PC-9 (cell line): ENCODE results near the gene SRA1. TPM values are rescaled to one million over a fixed set of nuclear protein-coding genes. Genes with fewer than 3 reads are reported as not detected.

Source experiments
- Bru-seq: library from RNA; stranded (reverse); fragments of 400-500 nt; gene quantifications from one replicate; lab custom pipeline; 2021; lab: Mats Ljungman, UMichigan
- BruChase-seq, 2 experiments: library from RNA; stranded (reverse); fragments of 400-500 nt; gene quantifications; one replicate each; lab custom pipeline; 2021; lab: Mats Ljungman, UMichigan
- BruUV-seq: library from RNA; stranded (reverse); fragments of 400-500 nt; replicated peaks from 2 replicates; lab custom pipeline; 2021; lab: Mats Ljungman, UMichigan
- CTCF ChIA-PET: fragments of 300-600 bp; sonication (Branson Sonifier 250); formaldehyde crosslinking; loops from one replicate; lab custom pipeline; 2022; ENCODE audit warnings: antibody characterized with exemption; lab: Charles Lee
- POLR2A ChIA-PET: fragments of 300-600 bp; sonication (Branson Sonifier 250); formaldehyde crosslinking; loops from one replicate; lab custom pipeline; 2022; ENCODE audit warnings: antibody characterized with exemption; ENCODE audit not compliant: unreplicated experiment; lab: Charles Lee
- DNase-seq, 2 experiments: peaks; one replicate each; pipeline versions ENCODE4 v3.0.0 to v3.0.0-alpha.2; 2015 to 2022; ENCODE audit warnings: mixed read lengths in 1 of 2
- H2AFZ ChIP-seq: fragments of 200-600 bp; sonication (generic); 2 replicates; pipeline ENCODE4 v1.8.1; 2017; ENCODE audit warnings: antibody characterized with exemption
- H3F3A ChIP-seq: fragments of 200-600 bp; sonication (generic); 2 replicates; pipeline ENCODE4 v1.8.1; 2017; ENCODE audit warnings: antibody characterized with exemption, mild to moderate bottlenecking, low read depth; ENCODE audit not compliant: insufficient read depth
- H3K27ac ChIP-seq: fragments of 200-600 bp; sonication (generic); 2 replicates; pipeline ENCODE4 v1.6.1; 2016; ENCODE audit warnings: mixed run types
- H3K27me3 ChIP-seq: fragments of 200-600 bp; sonication (generic); 2 replicates; pipeline ENCODE4 v1.6.1; 2016; ENCODE audit warnings: low read depth, mixed run types; ENCODE audit not compliant: insufficient read depth
- H3K36me3 ChIP-seq: fragments of 200-600 bp; sonication (generic); 2 replicates; pipeline ENCODE4 v1.6.1; 2016; ENCODE audit warnings: low read depth, mixed run types
- H3K4me1 ChIP-seq: fragments of 200-600 bp; sonication (generic); replicated peaks from 2 replicates; pipeline ENCODE4 v1.6.1; 2016; ENCODE audit warnings: mixed run types; ENCODE audit not compliant: insufficient read depth
- H3K4me2 ChIP-seq: fragments of 200-600 bp; sonication (generic); 2 replicates; pipeline ENCODE4 v1.6.1; 2017; ENCODE audit warnings: mixed run types
- H3K4me3 ChIP-seq: fragments of 200-600 bp; sonication (generic); 2 replicates; pipeline ENCODE4 v1.6.1; 2016; ENCODE audit warnings: mixed run types
- H3K79me2 ChIP-seq: fragments of 200-600 bp; sonication (generic); 2 replicates; pipeline ENCODE4 v1.6.1; 2017; ENCODE audit warnings: low read depth, mixed run types
- H3K9me2 ChIP-seq: fragments of 200-600 bp; sonication (generic); 2 replicates; pipeline ENCODE4 v1.8.1; 2017; ENCODE audit warnings: mild to moderate bottlenecking; ENCODE audit not compliant: insufficient read depth
- H3K9me3 ChIP-seq: fragments of 200-600 bp; sonication (generic); 2 replicates; pipeline ENCODE4 v1.8.1; 2016; ENCODE audit warnings: low read depth; ENCODE audit not compliant: insufficient read depth
- H4K20me1 ChIP-seq: fragments of 200-600 bp; sonication (generic); 2 replicates; pipeline ENCODE4 v1.8.1; 2017; ENCODE audit not compliant: insufficient read depth
- CTCF ChIP-seq: fragments of 200-600 bp; sonication (generic); conservative IDR thresholded peaks from 2 replicates; pipeline ENCODE4 v1.6.1; 2017; ENCODE audit warnings: mixed run types, antibody characterized with exemption, mild to moderate bottlenecking, moderate library complexity
- EZH2 ChIP-seq: fragments of 200-600 bp; sonication (generic); IDR thresholded peaks from 2 replicates; pipeline ENCODE4 v1.8.0; 2017; ENCODE audit warnings: antibody characterized with exemption, low read depth
- intact Hi-C: fragments of 100-400 bp; cut with micrococcal nuclease; formaldehyde crosslinking; loops from one replicate; pipeline ENCODE4 v1.10.0; 2022; ENCODE audit not compliant: unreplicated experiment
- long read RNA-seq: library from polyadenylated mRNA; stranded (forward); transcript quantifications from one replicate; pipeline ENCODE4 v2.0.0, GENCODE V29; 2022
- total RNA-seq: library from RNA; stranded (reverse); gene quantifications from 2 replicates; pipeline ENCODE4 v1.2.3, GENCODE V29; 2021

Gene SRA1
- total RNA-seq (30.5 and 36.1 TPM in 2 replicates), Bru-seq, nascent RNA (percentile 87 among the genes with signal in this experiment), BruChase-seq, experiment 1, labeled RNA remaining after a 2-hour chase (percentile 81 among the genes with signal in this experiment), BruChase-seq, experiment 2, labeled RNA remaining after a 6-hour chase (percentile 85 among the genes with signal in this experiment)
- long read RNA-seq, transcript SRA1-201 (5 exons, 2,107 nt) = major isoform, 170 of 196 reads
- long read RNA-seq, transcript SRA1-205 (4 exons, 1,466 nt) = minor isoform, 18 of 196 reads
- long read RNA-seq, partial matches to known transcripts = 1 of 196 reads
- long read RNA-seq, other reads (novel, unspliced or antisense) = 4 of 196 reads

DNA sequence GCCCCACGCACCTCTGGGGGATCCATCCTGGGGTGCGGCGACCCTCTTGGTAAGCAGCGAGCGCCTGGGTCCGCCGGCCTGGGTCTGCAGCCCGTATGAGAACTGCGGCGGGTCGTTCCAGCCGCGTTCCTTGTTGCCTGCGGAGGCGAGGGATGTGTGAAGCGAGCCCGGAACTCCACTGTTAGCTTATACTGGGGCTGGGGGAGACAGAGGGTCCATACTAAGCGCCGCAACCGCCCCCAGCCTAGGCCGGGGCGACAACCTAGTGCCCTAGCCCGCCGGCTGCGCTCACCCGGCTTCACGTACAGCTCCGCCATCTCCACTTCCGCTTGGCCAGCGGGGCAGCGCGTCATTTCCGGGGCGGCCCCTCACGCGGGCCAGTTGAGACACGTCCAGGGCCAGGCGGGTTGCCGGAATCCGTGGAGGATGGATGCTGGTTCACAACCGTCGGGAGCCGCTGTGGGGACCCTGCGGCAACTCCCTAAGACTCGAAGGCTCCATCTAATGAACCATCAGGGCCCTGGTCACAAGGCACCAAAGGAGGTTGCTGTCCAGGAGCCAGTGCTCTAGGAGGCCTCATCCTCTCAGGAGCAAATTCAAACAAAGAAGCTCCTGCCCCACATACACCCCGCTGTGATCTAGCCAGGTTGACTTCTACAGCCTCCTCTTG is at the start of gene SRA1:
SRA1 (minus strand) TSS at position 338 of the 670 bp plus-strand sequence; CDS start at position 317, 21 bp downstream.
- Histone ChIP-seq H3K4me3 (peak within 1 kb of the TSS; percentile 73), H3K4me1 (peaks cover 10% of the 10 kb centered on the region), H3K79me2 (peaks cover 29% of the 10 kb centered on the region), H3K4me2 (peak within 1 kb of the TSS; percentile 90), H3K36me3 (no peaks in the 10 kb centered on the region), H3K9me2 (no peaks in the 10 kb centered on the region), H2AFZ (peak within 1 kb of the TSS; percentile 66), H3K27me3 (no peaks in the 10 kb centered on the region), H3F3A (0 out of 2 replicates have a peak, but pooled peaks cover 14% of the 10 kb centered on the region), H4K20me1 (no peaks in the 10 kb centered on the region), H3K27ac (peak within 1 kb of the TSS; percentile 39; the same call in 1 of the 2 replicates), H3K9me3 (no peaks in the 10 kb centered on the region)
- intact Hi-C loops = loop anchor here (2.0 kb wide), 2 partner anchors 90 to 162 kb away; partner anchors contain the start of genes IK and NDUFA2
- TF ChIP-seq CTCF = no peak
- no peak for TF ChIP-seq EZH2
- DNase-seq = peak; percentile 78 to 89
- POLR2A ChIA-PET = interaction anchor here (0.7 kb wide), 1 partner anchor 9 kb away, joined by 3 read pairs; no protein-coding TSS in a partner anchor
- CTCF ChIA-PET = interaction anchor here (0.5 kb wide), 1 partner anchor 163 kb away, joined by 3 read pairs; no protein-coding TSS in a partner anchor
- BruUV-seq = no TSS peak

- H3K9me3 ChIP-seq = peaks cover 6% of the 10 kb centered on the region; the same call in 1 of the 2 replicates
- H3K27me3 ChIP-seq = no peaks in the 10 kb centered on the region
- H3K4me3 ChIP-seq = no peak overlapping the region
- no peaks in the 10 kb centered on the region for H4K20me1 ChIP-seq
- ChIA-PET CTCF (no interaction called here), POLR2A (no interaction called here)
- no peaks in the 10 kb centered on the region for H3K79me2 ChIP-seq
- no peaks in the 10 kb centered on the region for H3K9me2 ChIP-seq
- intact Hi-C loops = no loop called here
- H3F3A ChIP-seq = 0 out of 2 replicates have a peak, but pooled peaks cover 4% of the 10 kb centered on the region
- no peaks in the 10 kb centered on the region for H3K36me3 ChIP-seq
- no TSS peak for BruUV-seq
- TF ChIP-seq EZH2 (no peak), CTCF (no peak)
- DNase-seq = no peak
- H3K27ac ChIP-seq = 0 out of 2 replicates have a peak overlapping the region, but pooled peaks have one; percentile 38
- H2AFZ ChIP-seq = no peak overlapping the region
- peaks cover 11% of the 10 kb centered on the region for H3K4me1 ChIP-seq
- no peak overlapping the region for H3K4me2 ChIP-seq
Observed at GRCh38 chr5:140607031-140607430, 49.8 kb upstream of the SRA1 start.

GRCh38 chr5:140605879-140606278 is 48.6 kb upstream of the SRA1 start:
- ChIA-PET CTCF (no interaction called here), POLR2A (interaction anchor here (0.6 kb wide), 1 partner anchor 157 kb away, joined by 10 read pairs; no protein-coding TSS in a partner anchor)
- BruUV-seq = no TSS peak

More at GRCh38 chr5:140605879-140606278, 48.6 kb upstream of the SRA1 start:
- H3K9me3 ChIP-seq = peaks cover 6% of the 10 kb centered on the region; the same call in 1 of the 2 replicates
- no peaks in the 10 kb centered on the region for H3K27me3 ChIP-seq
- no peak overlapping the region for H3K4me2 ChIP-seq
- no peak overlapping the region for H3K4me3 ChIP-seq
- H3F3A ChIP-seq = 0 out of 2 replicates have a peak, but pooled peaks cover 4% of the 10 kb centered on the region
- no peak for DNase-seq
- H3K27ac ChIP-seq = no peak overlapping the region
- intact Hi-C loops = no loop called here
- peaks cover 11% of the 10 kb centered on the region for H3K4me1 ChIP-seq
- H4K20me1 ChIP-seq = no peaks in the 10 kb centered on the region
- no peak for TF ChIP-seq CTCF
- TF ChIP-seq EZH2 = no peak
- H2AFZ ChIP-seq = no peak overlapping the region
- no peaks in the 10 kb centered on the region for H3K36me3 ChIP-seq
- no peaks in the 10 kb centered on the region for H3K79me2 ChIP-seq
- no peaks in the 10 kb centered on the region for H3K9me2 ChIP-seq
